ENCODE measurements around the gene CNTROB. TPM values are rescaled to one million over a fixed set of nuclear protein-coding genes. Genes with fewer than 3 reads are reported as not detected.
"Not testable (repeated sequence)": the region's sequence is repeated elsewhere in the genome, so short reads cannot be mapped to it uniquely, and the experiment has no call there.

CNTROB gene
- total RNA-seq, 1 experiment from 2014 or later, result 9.1 TPM

- DNase-seq (ENCODE audit: low spot score), result no peak
Observed at GRCh38 chr17:7940743-7941142, 8.7 kb downstream of the CNTROB start.

DNA sequence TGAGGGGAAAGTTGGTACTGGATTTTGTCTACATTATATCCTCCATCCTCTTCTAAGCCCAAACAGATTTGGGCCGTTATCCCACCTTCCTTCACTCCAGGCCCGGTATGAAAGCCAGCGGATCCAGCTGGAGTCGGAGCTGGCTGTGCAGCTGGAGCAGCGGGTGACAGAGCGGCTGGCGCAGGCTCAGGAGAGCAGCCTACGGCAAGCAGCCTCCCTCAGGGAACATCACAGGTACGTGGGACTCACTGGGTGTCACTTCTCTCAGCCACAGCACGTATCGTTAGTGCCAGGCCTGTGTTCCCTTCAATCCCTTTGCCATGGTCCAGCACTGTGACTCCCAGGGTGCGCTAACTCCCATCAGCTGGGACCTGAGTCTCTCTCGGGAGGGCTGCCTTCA lies 11.3 kb downstream of the CNTROB start:
- no peak for DNase-seq (ENCODE audit: low spot score)

- DNase-seq (ENCODE audit: low spot score), result no peak
Observed at GRCh38 chr17:7944326-7944725, 12.3 kb downstream of the CNTROB start.

- no peak for DNase-seq (ENCODE audit: low spot score)
Observed at GRCh38 chr17:7945651-7946050, 13.6 kb downstream of the CNTROB start.

- DNase-seq (ENCODE audit: low spot score), result no peak
Observed at GRCh38 chr17:7946441-7946840, 14.4 kb downstream of the CNTROB start.

- DNase-seq (ENCODE audit: low spot score), result no peak
Observed at GRCh38 chr17:7947651-7948050, 15.6 kb downstream of the CNTROB start.

DNA sequence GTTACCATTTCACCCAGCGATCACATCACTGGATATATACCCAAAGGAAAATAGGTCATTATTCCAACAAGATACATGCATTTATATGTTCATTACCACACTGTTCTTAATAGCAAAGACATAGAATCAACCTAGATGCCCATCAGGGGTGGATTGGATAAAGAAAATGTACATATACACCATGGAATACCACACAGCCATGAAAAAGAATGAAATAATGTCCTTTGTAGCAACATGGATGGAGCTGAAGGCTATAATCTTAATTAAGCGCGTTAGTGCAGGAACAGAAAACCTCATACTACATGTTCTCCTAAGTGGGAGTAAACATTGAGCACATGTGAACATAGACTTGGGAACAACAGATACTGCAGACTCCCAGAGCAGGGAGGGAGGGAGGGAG lies 18.6 kb downstream of the CNTROB start:
- no peak for DNase-seq (ENCODE audit: low spot score)

GRCh38 chr17:7951143-7951792 lies 19.3 kb downstream of the CNTROB start:
- no peak for DNase-seq (ENCODE audit: low spot score)

DNA sequence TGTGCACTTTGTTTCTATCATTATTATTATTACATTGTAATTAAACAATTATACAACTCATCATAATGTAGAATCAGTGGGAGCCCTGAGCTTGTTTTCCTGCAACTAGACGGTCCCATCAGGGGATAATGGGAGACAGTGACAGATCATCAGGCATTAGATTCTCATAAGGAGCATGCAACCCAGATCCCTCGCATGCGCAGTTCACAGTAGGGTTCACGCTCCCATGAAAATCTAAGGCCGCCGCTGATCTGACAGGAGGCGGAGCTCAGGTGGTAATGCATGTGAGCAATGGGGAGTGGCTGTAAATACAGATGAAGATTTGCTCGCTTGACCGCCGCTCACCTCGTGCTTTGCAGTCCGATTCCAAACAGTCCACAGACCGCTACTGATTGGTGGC lies 21.3 kb downstream of the CNTROB start:
- not testable (repeated sequence) for DNase-seq (ENCODE audit: low spot score)

DNA sequence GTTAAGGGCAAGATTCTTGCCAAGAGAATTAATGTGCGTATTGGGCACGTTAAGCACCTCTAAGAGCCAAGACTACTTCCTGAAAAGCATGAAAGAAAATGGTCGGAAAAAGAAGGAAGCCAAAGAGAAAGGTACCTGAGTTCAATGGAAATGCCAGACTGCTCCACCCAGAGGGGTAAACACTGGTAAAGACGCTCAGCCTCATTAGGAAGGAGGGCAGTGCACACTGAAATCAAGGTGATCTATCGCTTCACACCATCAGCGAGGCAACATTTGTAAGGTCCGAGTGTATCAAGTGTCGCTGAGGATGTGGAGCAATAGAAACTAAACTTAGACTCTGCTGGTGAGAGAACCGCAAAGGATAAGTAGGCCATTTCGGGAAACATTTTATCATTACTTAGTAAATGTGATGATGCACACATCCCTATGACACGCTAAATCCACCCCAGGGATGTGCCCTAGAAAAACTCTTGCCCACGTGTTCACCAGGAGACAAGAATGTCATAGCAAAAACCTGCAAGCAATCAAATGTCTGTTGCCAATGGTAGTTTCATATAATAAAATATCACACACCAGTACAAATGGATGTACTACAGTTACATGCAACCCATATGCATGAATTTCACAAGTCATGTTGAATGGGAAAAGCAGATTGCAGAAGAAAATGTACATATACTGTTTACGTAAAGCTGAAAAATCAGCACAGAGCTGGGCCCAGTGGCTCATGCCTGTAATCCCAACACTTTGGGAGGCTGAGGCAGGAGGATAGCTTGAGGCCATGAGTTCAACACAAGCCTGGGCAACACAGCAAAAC lies 23.6 kb downstream of the CNTROB start:
- DNase-seq (ENCODE audit: low spot score), result no peak

DNA sequence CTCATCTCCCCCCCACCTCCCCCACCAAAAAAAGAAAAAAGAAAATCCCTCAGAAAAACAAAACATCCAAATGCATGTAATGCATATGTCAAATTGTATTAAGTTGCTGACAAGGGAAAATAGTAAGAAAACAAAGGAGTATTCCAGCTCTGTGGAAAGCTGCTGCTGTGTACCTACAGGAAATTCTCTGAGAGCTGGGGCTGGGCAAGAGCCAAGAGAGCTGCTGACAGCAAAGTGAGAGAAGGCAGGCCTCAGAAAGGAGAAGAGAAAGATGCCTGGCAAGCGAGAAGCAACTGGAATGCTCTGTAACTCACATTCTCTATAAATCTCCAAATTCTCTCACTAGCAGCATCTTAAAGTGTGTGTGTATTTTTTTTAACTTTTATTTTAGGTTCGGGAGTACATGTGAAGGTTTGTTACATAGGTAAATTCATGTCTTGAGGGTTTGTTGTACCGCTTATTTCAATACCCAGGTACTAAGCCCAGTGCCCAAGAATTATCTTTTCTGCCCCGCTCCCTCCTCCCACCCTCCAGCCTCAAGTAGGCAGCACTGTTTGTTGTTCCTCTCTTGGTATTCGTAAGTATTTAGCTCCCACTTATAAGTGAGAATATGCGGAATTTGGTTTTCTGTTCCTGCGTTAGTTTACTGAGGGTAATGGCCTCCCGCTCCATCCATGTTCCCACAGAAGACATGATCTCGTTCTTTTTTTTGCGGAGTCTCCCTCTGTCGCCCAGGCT lies 24.4 kb downstream of the CNTROB start:
- DNase-seq (ENCODE audit: low spot score), result no peak

DNA sequence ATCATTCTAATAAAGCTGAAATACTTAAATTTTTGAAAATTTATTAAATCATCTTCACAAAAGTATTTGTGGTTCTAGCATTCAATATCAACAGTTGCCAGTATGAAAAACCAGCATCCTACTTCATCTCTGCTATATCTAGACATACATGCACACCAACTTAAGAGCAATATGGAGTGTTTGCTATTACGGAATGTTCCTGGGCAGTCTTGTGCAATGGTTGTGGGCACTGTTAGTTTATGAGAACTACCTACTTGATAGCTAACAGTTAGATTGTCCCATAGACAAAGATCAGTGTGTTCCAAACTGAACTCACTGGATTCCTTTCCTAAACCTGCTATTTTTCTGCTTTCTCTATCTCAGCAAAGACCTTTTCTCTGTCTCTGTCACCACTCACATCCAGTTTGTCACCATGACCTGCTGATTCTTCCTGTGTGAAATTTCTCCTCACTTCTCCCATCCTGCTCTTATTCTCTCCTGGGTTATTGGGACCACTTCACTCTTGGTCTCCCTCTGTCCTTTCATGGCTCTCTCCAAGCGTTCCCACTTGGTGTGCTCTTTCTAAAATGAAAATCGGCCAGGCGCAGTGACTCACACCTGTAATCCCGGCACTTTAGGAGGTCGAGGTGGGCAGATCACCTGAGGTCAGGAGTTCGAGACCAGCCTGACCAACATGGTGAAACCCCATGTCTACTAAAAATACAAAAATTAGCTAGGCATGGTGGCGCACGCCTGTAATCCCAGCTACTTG lies 27.7 kb downstream of the CNTROB start:
- no peak for DNase-seq (ENCODE audit: low spot score)

DNA sequence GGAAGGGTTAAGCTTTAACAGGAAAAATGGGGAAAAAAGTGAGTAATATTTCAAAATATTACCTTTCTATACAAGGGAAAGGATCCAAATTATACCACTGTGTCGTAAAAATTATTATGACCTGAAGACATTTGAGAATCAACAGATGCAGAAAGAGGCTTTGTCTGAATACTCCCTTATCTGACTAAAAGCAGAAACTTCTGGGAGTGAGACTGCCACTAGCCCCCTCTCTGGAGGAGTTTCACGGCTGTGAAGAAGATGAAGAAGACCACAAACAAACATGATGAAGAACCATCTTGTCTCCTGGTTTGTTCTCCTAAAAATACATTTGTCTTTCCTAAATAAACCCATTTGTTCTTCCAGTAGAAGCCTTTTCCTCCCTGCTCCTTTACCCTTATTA lies 29.4 kb downstream of the CNTROB start:
- DNase-seq (ENCODE audit: low spot score), result no peak

GRCh38 chr17:7967751-7968150 lies 35.7 kb downstream of the CNTROB start:
- DNase-seq (ENCODE audit: low spot score), result no peak

DNA sequence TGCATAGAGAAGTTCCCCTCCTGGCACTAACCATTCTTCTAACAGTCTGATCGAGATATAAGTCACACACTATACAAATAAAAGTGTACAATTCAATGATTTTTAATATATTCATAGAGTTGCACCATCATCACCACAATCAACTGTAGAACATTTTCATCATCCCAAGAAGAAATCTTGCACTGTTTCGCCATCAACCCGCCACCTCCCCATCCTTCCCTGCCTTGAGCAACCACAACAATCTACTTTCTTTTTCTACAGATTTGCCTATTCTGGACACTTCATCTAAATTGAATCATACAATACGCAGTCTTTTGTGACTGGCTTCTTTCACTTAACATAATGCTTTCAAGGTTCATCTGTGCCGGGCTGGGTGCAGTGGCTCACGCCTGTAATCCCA lies 37.4 kb downstream of the CNTROB start:
- no peak for DNase-seq (ENCODE audit: low spot score)

DNA sequence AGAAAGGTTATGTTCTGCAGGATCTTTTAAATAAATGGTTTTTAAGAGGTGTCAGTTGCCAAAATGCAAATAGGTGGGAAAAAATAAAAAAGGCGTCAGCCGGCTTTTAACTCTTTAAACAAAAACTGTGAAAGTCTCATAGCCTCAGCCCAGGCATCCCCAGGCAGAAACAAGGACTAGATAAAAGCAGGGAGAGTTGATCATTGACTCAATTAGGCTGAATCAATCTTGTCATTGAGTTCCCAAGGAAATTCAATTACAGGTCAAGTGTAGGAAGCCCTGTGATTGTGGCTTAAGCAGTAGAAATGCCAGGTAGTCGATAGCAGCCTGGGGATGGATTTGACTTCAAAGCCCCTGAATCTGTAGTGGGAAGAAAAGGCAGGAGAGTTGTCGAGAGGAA lies 39.6 kb downstream of the CNTROB start:
- DNase-seq (ENCODE audit: low spot score), result no peak

- no peak for DNase-seq (ENCODE audit: low spot score)
Observed at GRCh38 chr17:7972131-7972785, 40.3 kb downstream of the CNTROB start.

DNA sequence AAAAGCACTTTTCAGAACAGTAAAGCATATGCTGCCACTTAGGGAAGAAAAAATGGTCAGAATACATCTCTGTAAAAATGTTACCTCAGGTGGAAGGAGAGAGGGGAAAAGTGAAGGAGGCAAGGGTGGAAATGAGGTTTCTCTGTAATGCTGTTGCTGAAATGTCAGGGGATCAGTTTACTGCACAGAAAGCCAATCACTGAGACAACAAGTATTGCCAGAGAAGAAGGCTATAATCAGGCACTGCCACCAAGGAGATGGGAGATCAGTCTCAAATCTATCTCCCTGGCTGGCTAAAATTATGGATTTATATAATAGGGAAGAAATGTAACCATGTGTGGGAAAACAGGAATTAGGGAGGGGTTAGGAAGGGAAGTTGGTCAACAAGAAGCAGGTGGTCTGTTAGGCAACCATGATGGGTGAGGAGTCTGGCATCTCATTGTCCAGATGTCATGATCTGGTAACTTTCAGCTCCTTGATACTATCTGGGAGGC lies 42.7 kb downstream of the CNTROB start:
- no peak for DNase-seq (ENCODE audit: low spot score)

DNA sequence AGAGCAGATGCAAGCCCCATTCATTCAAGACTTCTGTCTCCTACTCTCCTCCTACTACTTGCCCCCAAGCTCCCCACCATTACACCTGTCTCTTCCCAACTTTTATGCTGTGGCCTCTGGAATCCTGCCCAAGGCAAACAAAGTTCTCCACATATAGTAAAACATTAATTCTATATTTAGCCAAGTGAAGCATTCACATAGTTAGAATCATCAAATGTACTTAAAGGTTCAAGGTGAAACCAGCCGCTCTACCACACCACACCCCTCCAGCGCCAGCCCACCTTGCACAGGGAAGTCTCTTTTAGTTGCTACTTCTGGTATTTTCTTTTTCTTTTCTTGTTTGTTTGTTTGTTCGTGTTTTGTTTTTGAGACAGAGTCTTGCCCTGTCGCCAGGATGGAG lies 45.0 kb downstream of the CNTROB start:
- no peak for DNase-seq (ENCODE audit: low spot score)

DNA sequence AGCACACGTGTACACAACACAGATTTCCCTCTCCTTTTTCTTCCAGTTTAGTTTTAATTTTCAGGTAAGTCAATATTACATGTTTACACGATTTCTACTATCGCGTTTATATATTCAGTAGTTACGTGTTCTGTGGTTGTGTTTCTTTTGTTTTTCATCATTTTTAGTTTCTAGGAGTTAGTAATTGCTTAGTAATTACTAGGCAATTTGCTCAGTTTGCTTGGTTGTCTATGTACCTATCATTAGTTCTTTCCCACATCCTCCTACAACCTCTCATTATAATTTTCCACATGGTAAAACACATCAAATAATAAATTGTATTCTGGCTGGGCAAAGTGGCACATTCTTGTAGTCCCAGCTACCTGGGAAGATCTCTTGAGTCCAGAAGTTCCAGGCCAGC lies 45.8 kb downstream of the CNTROB start:
- DNase-seq (ENCODE audit: low spot score), result no peak

GRCh38 chr17:7982173-7982572 lies 50.2 kb downstream of the CNTROB start:
- DNase-seq (ENCODE audit: low spot score), result no peak

Data from H4 (cell line).